ENCODE results near the gene NDUFV1.
A peak's percentile ranks its signal among the peaks of the same experiment; 100 is the strongest.

The NDUFV1 gene

DNA sequence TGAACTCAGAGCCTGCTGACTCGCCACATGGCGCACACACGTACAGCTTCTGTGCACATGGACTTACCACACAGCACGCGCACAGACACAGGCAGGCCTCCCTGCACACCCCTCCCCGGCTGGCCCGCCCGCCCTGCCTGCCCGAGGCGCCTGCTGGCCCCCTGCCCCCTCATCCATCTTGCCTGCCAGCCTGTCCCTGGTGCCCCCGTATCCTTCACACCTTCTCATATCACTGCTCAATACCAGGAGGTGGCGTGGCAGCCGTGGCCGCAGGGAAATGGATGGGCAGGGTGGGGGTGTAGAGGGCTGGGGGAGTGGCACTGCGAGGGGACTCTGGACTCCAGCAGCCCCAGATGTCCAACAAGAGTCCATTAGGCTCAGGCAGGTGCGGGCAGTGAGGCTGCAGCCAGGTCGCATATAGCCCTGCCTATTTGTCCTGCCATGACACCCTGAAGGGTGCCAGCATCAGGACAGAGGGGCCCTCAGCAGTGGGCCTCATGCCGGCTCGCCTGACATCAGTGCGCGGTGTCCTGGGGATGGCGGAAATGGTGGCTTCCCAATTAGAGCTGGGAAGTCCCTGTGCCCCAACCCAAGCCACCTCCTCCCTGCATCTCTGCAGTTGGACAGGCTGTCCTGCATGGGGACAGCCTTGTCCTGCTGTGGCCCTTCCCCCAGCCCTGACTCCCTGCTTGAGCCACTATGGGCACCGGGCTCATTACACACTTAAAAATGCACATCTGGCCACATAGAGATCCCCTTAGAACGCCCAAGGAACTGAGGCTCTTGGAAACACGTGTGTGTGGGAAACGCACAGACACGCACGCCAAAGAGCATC, 34.8 kb downstream of the NDUFV1 start:
- no peak for DNase-seq

- no peak for DNase-seq
These were observed 35.7 kb downstream of the NDUFV1 start for GRCh38 chr11:67642173-67643120.

GRCh38 chr11:67644042-67644441, 37.3 kb downstream of the NDUFV1 start:
- no peak for DNase-seq

DNA sequence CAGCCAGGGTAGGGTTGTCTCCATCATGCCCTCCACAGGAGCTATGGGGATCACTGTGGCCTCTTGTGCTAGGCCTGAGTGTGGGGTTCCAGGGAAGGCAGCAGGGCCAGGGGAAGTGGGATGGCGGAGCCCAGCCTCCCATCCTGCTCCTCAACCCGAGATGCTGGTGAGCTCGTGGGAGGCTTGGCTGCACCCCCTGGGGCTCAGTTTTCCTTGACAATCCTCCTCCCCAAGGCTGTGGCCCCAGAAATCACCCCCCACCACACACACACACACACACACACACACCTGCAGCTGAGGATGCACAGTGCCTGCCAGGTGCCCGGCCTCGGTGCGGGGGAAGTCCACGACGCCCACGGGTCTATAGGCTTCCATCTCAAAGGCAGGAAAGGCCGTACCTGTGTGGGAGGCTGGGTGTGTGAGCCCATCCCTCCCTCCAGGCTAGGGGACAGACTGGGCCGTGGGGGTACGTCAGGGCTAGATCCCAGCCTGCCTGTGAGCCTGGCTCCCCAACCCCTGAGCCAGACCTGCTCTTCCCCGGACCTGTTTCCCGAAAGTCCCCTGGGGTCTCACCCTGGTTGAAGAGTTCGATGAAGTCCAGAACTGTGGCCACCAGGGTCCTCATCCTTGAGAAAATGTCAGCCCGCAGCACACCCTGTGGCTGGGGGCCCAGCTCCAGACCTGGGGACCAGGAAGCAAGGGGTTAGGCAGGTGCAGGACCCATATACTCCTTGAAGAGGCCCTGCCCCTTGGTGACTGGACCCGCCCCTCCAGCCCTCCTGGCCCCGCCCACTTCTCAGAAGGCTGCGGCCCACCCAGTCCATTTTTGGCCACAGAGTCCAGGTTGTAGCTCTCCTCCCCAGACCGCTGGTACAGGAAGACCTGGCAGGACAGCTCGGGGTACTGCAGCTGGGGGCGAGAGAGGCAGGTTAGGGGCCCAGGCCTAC, 38.0 kb downstream of the NDUFV1 start:
- no peak for DNase-seq

GRCh38 chr11:67645521-67646461, 39.1 kb downstream of the NDUFV1 start:
- DNase-seq: no peak

GRCh38 chr11:67646535-67647336, 40.0 kb downstream of the NDUFV1 start:
- no peak for DNase-seq

DNA sequence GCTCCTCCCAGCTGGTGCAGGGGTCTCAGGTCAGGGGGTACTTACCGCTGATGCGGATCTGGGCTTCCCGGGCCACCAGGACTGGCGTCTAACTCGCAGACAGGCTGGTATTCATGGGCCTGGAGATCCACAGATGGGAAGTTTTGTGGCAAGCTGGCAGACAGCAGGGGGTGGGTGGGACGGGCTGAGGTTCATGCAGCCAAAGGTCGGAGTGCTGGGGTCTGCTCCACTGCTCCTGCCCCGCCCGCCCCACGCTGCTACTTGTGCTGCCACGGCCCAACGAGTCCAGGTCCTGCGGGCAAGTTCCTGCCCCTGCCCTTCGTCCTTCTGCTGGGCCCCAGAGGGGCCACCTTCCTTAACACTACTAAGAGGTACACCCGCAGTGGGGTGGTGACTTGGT, 40.7 kb downstream of the NDUFV1 start:
- no peak for DNase-seq

GRCh38 chr11:67648140-67648795, 41.5 kb downstream of the NDUFV1 start:
- DNase-seq: peak; percentile 32 to 39

DNA sequence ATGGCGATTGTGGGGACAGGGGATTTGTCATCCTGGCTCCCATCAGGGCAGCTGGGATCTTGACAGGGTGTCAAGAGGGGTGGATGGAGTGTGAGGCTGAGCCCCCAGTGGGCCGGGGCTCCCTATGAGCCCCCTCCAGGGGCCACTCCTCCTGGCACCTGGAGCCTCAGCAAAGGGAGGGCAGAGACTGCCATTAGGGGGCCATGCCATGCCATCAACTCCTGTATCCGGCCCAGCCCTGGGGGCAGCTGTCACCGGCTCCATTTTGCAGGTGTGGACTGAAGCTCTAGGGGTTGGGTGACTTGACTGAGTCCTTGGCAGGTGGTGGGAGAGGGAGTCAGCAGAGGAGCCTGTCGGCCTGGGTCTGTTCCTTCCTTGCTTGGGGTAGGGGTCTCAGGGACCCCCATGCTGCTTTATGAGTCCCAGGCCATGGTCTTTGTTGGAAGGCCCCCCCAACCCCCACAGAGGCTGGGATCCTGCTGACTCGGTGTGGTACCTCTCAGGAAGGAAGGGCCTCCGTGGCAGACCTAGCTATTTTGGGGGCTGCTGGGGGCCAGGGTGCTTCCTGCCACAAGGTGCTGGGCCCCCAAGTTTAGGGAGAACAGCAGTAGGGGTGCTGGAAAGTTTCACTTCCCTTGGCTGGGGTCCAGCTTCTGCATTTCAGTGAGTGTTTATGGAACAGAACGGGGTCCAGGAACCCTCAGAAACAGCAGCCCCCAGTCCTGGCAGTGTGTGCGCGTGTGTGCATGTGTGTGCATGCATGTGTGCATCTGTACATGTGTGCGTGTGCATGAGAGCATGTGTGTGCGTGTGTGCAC, 42.3 kb downstream of the NDUFV1 start:
- DNase-seq: no peak

GRCh38 chr11:67649634-67650510, 43.1 kb downstream of the NDUFV1 start:
- no peak for DNase-seq

GRCh38 chr11:67651976-67652781, 45.4 kb downstream of the NDUFV1 start:
- no peak for DNase-seq

- no peak for DNase-seq
These were observed 46.5 kb downstream of the NDUFV1 start for GRCh38 chr11:67652965-67653845.

GRCh38 chr11:67654225-67654624, 47.5 kb downstream of the NDUFV1 start:
- DNase-seq: no peak

DNA sequence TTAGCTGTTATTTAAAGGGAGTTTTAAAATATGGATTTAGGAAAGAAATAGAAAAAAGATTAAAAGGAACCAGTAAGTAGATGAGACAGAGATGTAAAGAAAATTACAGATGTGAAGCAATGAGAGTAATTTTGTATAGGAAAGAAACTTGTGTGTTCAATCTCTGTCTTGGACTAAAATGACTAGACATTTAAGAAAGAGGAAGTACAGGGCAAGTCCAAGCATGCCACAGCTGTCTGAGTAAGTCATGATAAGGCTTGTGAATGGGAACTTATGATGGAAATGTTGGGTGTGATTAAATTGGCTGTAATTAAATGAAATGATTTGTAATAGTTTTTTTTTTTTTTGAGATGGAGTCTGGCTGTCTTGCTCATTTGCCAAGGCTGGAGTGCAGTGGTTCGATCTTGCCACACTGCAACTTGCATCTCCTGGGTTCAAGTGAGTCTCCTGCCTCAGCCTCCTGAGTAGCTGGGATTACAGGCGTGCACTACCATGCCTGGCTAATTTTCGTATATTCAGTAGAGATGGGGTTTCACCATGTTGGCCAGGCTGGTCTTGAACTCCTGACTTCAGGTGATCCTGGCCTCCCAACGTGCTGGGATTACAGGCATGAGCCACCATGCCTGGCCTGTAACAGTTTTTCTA, 49.7 kb downstream of the NDUFV1 start:
- no peak for DNase-seq

GRCh38 chr11:67657300-67657699, 50.6 kb downstream of the NDUFV1 start:
- DNase-seq: no peak

All from activated CD4-positive, alpha-beta T cell treated with anti-CD3 and anti-CD28 coated beads, Interleukin-2, amount 50 U/mL, for 4 hours (primary cell).